Activated CD4-positive, alpha-beta memory T cell treated with anti-CD3 and anti-CD28 coated beads, Interleukin-2, amount 10 ng/mL, durations not matched to agents 7 days and 5 days (primary cell): ENCODE results near the gene MESP2. TPM values are rescaled to one million over a fixed set of nuclear protein-coding genes. Genes with fewer than 3 reads are reported as not detected.

Experiments used
- CTCF ChIA-PET: fragments of 350-600 bp; sonication (Branson Sonifier 250); formaldehyde crosslinking; loops from one replicate; lab custom pipeline; 2021; ENCODE audit warnings: antibody characterized with exemption, inconsistent platforms; lab: Charles Lee
- POLR2A ChIA-PET: fragments of 350-600 bp; sonication (Branson Sonifier 250); formaldehyde crosslinking; loops from one replicate; lab custom pipeline; 2021; ENCODE audit warnings: antibody characterized with exemption; lab: Charles Lee
- DNase-seq: peaks from one replicate; pipeline ENCODE4 v3.0.0-alpha.2; 2020
- H3K27ac Mint-ChIP-seq: one replicate; pipeline ENCODE4 v1.8.0; 2021; ENCODE audit warnings: mild to moderate bottlenecking, mixed read lengths
- H3K27me3 Mint-ChIP-seq: one replicate; pipeline ENCODE4 v1.8.0; 2021; ENCODE audit warnings: mixed read lengths
- H3K36me3 Mint-ChIP-seq: one replicate; pipeline ENCODE4 v1.8.0; 2021; ENCODE audit warnings: low read depth, mixed read lengths
- H3K4me1 Mint-ChIP-seq: one replicate; pipeline ENCODE4 v1.8.0; 2021; ENCODE audit warnings: mixed read lengths
- H3K4me3 Mint-ChIP-seq: one replicate; pipeline ENCODE4 v1.8.0; 2021; ENCODE audit warnings: mild to moderate bottlenecking, mixed read lengths
- H3K9me3 Mint-ChIP-seq: one replicate; pipeline ENCODE4 v1.8.0; 2021; ENCODE audit warnings: mixed read lengths
- total RNA-seq, 2 experiments: library from RNA; stranded (reverse); gene quantifications; one replicate each; pipeline ENCODE4 v1.2.3, GENCODE V29; 2021

Gene MESP2
- total RNA-seq, 2 experiments from 2014 or later, result not detected

GRCh38 chr15:89822026-89822425, 45.9 kb downstream of the MESP2 start:
- Mint-ChIP-seq H3K27ac (no peak overlapping the region), H3K36me3 (no peaks in the 10 kb centered on the region), H3K4me3 (no peak overlapping the region), H3K9me3 (no peaks in the 10 kb centered on the region), H3K27me3 (peaks cover 27% of the 10 kb centered on the region), H3K4me1 (peaks cover 4% of the 10 kb centered on the region)
- ChIA-PET CTCF (no interaction called here), POLR2A (no interaction called here)
- DNase-seq, result no peak

- Mint-ChIP-seq H3K27ac (no peak overlapping the region), H3K4me3 (no peak overlapping the region), H3K36me3 (no peaks in the 10 kb centered on the region), H3K27me3 (peaks cover 25% of the 10 kb centered on the region), H3K4me1 (peaks cover 4% of the 10 kb centered on the region), H3K9me3 (no peaks in the 10 kb centered on the region)
- no peak for DNase-seq
- ChIA-PET POLR2A (no interaction called here), CTCF (no interaction called here)
These were observed 46.4 kb downstream of the MESP2 start for GRCh38 chr15:89822611-89822950.

- no peak overlapping the region for H3K4me3 Mint-ChIP-seq
- H3K27me3 Mint-ChIP-seq, result peaks cover 22% of the 10 kb centered on the region
- no peak overlapping the region for H3K27ac Mint-ChIP-seq
- ChIA-PET POLR2A (no interaction called here), CTCF (no interaction called here)
- DNase-seq, result no peak
- peaks cover 4% of the 10 kb centered on the region for H3K4me1 Mint-ChIP-seq
- H3K9me3 Mint-ChIP-seq, result no peaks in the 10 kb centered on the region
- no peaks in the 10 kb centered on the region for H3K36me3 Mint-ChIP-seq
These were observed 47.0 kb downstream of the MESP2 start for GRCh38 chr15:89822951-89823711.

- no peak for DNase-seq
- Mint-ChIP-seq H3K36me3 (no peaks in the 10 kb centered on the region), H3K27ac (no peak overlapping the region), H3K4me1 (peaks cover 4% of the 10 kb centered on the region), H3K27me3 (peaks cover 20% of the 10 kb centered on the region), H3K9me3 (no peaks in the 10 kb centered on the region), H3K4me3 (no peak overlapping the region)
- ChIA-PET CTCF (no interaction called here), POLR2A (no interaction called here)
These were observed 47.9 kb downstream of the MESP2 start for GRCh38 chr15:89823836-89824606.

GRCh38 chr15:89824607-89824867, 48.4 kb downstream of the MESP2 start:
- Mint-ChIP-seq H3K4me1 (peaks cover 4% of the 10 kb centered on the region), H3K36me3 (no peaks in the 10 kb centered on the region), H3K4me3 (no peak overlapping the region), H3K27me3 (peaks cover 20% of the 10 kb centered on the region), H3K27ac (no peak overlapping the region), H3K9me3 (no peaks in the 10 kb centered on the region)
- ChIA-PET CTCF (no interaction called here), POLR2A (no interaction called here)
- no peak for DNase-seq

GRCh38 chr15:89825271-89825940, 49.3 kb downstream of the MESP2 start:
- DNase-seq, result no peak
- no peak overlapping the region for H3K4me3 Mint-ChIP-seq
- peaks cover 20% of the 10 kb centered on the region for H3K27me3 Mint-ChIP-seq
- H3K4me1 Mint-ChIP-seq, result peaks cover 4% of the 10 kb centered on the region
- H3K9me3 Mint-ChIP-seq, result no peaks in the 10 kb centered on the region
- CTCF ChIA-PET, result no interaction called here
- H3K27ac Mint-ChIP-seq, result no peak overlapping the region
- H3K36me3 Mint-ChIP-seq, result no peaks in the 10 kb centered on the region
- POLR2A ChIA-PET, result interaction anchor here (1.0 kb wide), 1 partner anchor 209 kb away, joined by 3 read pairs; no protein-coding TSS in a partner anchor

- ChIA-PET POLR2A (no interaction called here), CTCF (no interaction called here)
- Mint-ChIP-seq H3K36me3 (no peaks in the 10 kb centered on the region), H3K4me1 (no peaks in the 10 kb centered on the region), H3K9me3 (no peaks in the 10 kb centered on the region), H3K27ac (no peak overlapping the region), H3K4me3 (no peak overlapping the region), H3K27me3 (peaks cover 7% of the 10 kb centered on the region)
- no peak for DNase-seq
These were observed 50.8 kb downstream of the MESP2 start for GRCh38 chr15:89826671-89827655.

GRCh38 chr15:89827829-89828228, 51.7 kb downstream of the MESP2 start:
- no peaks in the 10 kb centered on the region for H3K9me3 Mint-ChIP-seq
- H3K4me3 Mint-ChIP-seq, result no peak overlapping the region
- POLR2A ChIA-PET, result no interaction called here
- no peaks in the 10 kb centered on the region for H3K36me3 Mint-ChIP-seq
- H3K27ac Mint-ChIP-seq, result no peak overlapping the region
- no peaks in the 10 kb centered on the region for H3K4me1 Mint-ChIP-seq
- no peaks in the 10 kb centered on the region for H3K27me3 Mint-ChIP-seq
- no peak for DNase-seq
- CTCF ChIA-PET, result no interaction called here

Other genes starting within 250 kb of the MESP2 start
- 10 to 100 TPM; 18.2 to 18.5 TPM for gene TICRR, start 200.9 kb upstream of the MESP2 start, total RNA-seq
- gene KIF7, start 120.9 kb upstream of the MESP2 start, total RNA-seq, result under 1 TPM; 0.13 to 0.15 TPM
- gene PLIN1, start 97.0 kb upstream of the MESP2 start, total RNA-seq, result under 1 TPM; 0.08 to 0.15 TPM
- 1 to 10 TPM; 2.4 to 2.8 TPM for gene PEX11A, start 85.6 kb upstream of the MESP2 start, total RNA-seq
- not detected for gene WDR93, start 85.5 kb upstream of the MESP2 start, total RNA-seq
- gene MESP1, start 25.1 kb upstream of the MESP2 start, total RNA-seq, result 1 to 10 TPM; 3.2 to 3.5 TPM
- gene ANPEP, start 38.5 kb downstream of the MESP2 start, total RNA-seq, result 1 to 10 TPM; 3.7 to 4.0 TPM
- 10 to 100 TPM; 28.3 to 30.3 TPM for gene AP3S2, start 117.7 kb downstream of the MESP2 start, total RNA-seq
- not detected for gene ARPIN, start 136.6 kb downstream of the MESP2 start, total RNA-seq
- 10 to 100 TPM; 19.4 to 20.7 TPM for gene ZNF710, start 225.0 kb downstream of the MESP2 start, total RNA-seq